Measurements from ENCODE around the gene DOK6.

DOK6 gene

DNA sequence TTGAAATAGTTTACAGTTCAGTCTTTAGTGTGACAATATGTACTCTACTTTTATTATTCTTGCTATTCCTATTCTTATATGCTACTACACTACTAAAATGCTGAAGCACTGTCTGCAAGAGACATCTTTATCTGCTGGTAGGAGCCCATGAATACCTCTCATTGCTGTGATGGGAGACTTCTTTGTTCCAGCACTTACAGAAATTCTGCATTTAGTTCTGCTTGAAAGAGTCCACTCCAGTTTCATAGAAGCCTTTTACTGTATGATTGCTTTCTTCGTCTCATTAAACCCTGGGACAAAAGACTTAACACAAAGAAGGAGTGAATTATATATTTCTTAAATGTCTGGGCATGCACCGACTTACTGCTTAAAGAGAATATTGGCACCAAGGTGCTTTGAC lies 274.3 kb downstream of the DOK6 start:
- DNase-seq (ENCODE audit: insufficient read length, low spot score) = no peak
- FAIRE-seq = no peak
- no peak for TF ChIP-seq POU2F2 (IDR thresholded peaks at IDR 0.05; ENCODE audit: low read depth, low read length)
- TF ChIP-seq TAF1 (IDR thresholded peaks at IDR 0.05; ENCODE audit: low read depth, low read length) = no peak
- TF ChIP-seq POLR2A (IDR thresholded peaks at IDR 0.05; ENCODE audit: low read depth, low read length) = no peak
- TF ChIP-seq POLR2AphosphoS5 (IDR thresholded peaks at IDR 0.05; ENCODE audit: low read depth, low read length) = no peak
- TF ChIP-seq PAX5 (IDR thresholded peaks at IDR 0.05; ENCODE audit: insufficient read depth, low read length, severe bottlenecking) = no peak
- no peak for TF ChIP-seq SPI1 (IDR thresholded peaks at IDR 0.05; ENCODE audit: low read depth, low read length)

DNA sequence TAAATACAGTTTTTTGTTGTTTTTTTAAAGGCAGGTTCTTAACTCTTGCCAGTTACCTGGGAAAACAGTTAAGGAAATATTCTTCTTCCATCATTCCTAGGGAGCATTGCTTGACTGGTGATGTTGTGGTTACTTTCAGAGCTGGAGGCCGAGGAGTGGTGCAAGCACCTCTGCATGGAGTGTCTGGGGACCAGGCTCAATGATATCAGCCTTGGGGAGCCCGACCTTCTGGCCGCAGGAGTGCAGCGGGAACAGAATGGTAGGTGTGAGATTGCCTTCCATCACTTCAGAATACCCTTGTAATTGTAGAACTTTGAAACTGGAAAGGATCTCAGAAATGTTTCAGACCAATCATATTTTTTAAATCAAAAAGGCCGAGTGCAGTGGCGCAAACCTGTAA lies 276.9 kb downstream of the DOK6 start:
- FAIRE-seq = no peak
- DNase-seq (ENCODE audit: insufficient read length, low spot score) = no peak
- TF ChIP-seq TAF1 (IDR thresholded peaks at IDR 0.05; ENCODE audit: low read depth, low read length) (no peak), POU2F2 (IDR thresholded peaks at IDR 0.05; ENCODE audit: low read depth, low read length) (no peak), PAX5 (IDR thresholded peaks at IDR 0.05; ENCODE audit: insufficient read depth, low read length, severe bottlenecking) (no peak), SPI1 (IDR thresholded peaks at IDR 0.05; ENCODE audit: low read depth, low read length) (no peak), POLR2AphosphoS5 (IDR thresholded peaks at IDR 0.05; ENCODE audit: low read depth, low read length) (no peak), POLR2A (IDR thresholded peaks at IDR 0.05; ENCODE audit: low read depth, low read length) (no peak)

DNA sequence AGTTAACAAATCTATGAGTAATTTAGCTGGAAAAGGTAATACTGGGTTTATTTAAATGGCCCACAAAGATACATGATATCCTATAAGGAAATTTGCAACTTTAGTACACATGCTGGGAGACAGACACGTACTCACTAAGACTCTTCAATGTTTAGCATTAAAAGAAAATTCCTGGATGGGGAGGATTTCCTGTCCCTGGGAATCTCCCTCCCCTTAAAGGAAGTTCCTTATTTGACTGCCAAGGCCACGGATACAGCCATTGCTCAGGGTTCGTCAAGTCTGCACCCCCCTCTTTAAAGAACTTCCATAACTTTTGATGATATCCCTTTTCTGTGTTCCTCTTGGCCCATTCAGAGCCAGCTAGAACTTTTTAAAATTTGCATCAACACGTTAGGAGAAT lies 279.4 kb downstream of the DOK6 start:
- DNase-seq (ENCODE audit: insufficient read length, low spot score) (no peak), FAIRE-seq (no peak)

GRCh38 chr18:69683176-69683575 lies 282.5 kb downstream of the DOK6 start:
- DNase-seq (ENCODE audit: insufficient read length, low spot score) = no peak
- no peak for FAIRE-seq
- TF ChIP-seq POLR2A (IDR thresholded peaks at IDR 0.05; ENCODE audit: low read depth, low read length) = no peak
- no peak for TF ChIP-seq TAF1 (IDR thresholded peaks at IDR 0.05; ENCODE audit: low read depth, low read length)
- TF ChIP-seq POU2F2 (IDR thresholded peaks at IDR 0.05; ENCODE audit: low read depth, low read length) = no peak
- TF ChIP-seq SPI1 (IDR thresholded peaks at IDR 0.05; ENCODE audit: low read depth, low read length) = no peak
- TF ChIP-seq POLR2AphosphoS5 (IDR thresholded peaks at IDR 0.05; ENCODE audit: low read depth, low read length) = no peak
- TF ChIP-seq PAX5 (IDR thresholded peaks at IDR 0.05; ENCODE audit: insufficient read depth, low read length, severe bottlenecking) = no peak

More for the DNA sequence above, 279.4 kb downstream of the DOK6 start:
- no peak for TF ChIP-seq PAX5 (IDR thresholded peaks at IDR 0.05; ENCODE audit: insufficient read depth, low read length, severe bottlenecking)

GRCh38 chr18:69684789-69685188 lies 284.1 kb downstream of the DOK6 start:
- no peak for FAIRE-seq
- no peak for TF ChIP-seq SPI1 (IDR thresholded peaks at IDR 0.05; ENCODE audit: low read depth, low read length)
- TF ChIP-seq PAX5 (IDR thresholded peaks at IDR 0.05; ENCODE audit: insufficient read depth, low read length, severe bottlenecking) = no peak
- no peak for TF ChIP-seq POLR2A (IDR thresholded peaks at IDR 0.05; ENCODE audit: low read depth, low read length)
- TF ChIP-seq TAF1 (IDR thresholded peaks at IDR 0.05; ENCODE audit: low read depth, low read length) = no peak
- no peak for TF ChIP-seq POU2F2 (IDR thresholded peaks at IDR 0.05; ENCODE audit: low read depth, low read length)
- TF ChIP-seq POLR2AphosphoS5 (IDR thresholded peaks at IDR 0.05; ENCODE audit: low read depth, low read length) = no peak

GRCh38 chr18:69686861-69687260 lies 286.2 kb downstream of the DOK6 start:
- TF ChIP-seq POLR2A (IDR thresholded peaks at IDR 0.05; ENCODE audit: low read depth, low read length) = no peak
- no peak for TF ChIP-seq POLR2AphosphoS5 (IDR thresholded peaks at IDR 0.05; ENCODE audit: low read depth, low read length)
- no peak for TF ChIP-seq TAF1 (IDR thresholded peaks at IDR 0.05; ENCODE audit: low read depth, low read length)
- TF ChIP-seq POU2F2 (IDR thresholded peaks at IDR 0.05; ENCODE audit: low read depth, low read length) = no peak
- no peak for TF ChIP-seq SPI1 (IDR thresholded peaks at IDR 0.05; ENCODE audit: low read depth, low read length)
- no peak for TF ChIP-seq PAX5 (IDR thresholded peaks at IDR 0.05; ENCODE audit: insufficient read depth, low read length, severe bottlenecking)
- DNase-seq (ENCODE audit: insufficient read length, low spot score) (no peak), FAIRE-seq (no peak)

More at GRCh38 chr18:69684789-69685188, 284.1 kb downstream of the DOK6 start:
- DNase-seq (ENCODE audit: insufficient read length, low spot score) = no peak

DNA sequence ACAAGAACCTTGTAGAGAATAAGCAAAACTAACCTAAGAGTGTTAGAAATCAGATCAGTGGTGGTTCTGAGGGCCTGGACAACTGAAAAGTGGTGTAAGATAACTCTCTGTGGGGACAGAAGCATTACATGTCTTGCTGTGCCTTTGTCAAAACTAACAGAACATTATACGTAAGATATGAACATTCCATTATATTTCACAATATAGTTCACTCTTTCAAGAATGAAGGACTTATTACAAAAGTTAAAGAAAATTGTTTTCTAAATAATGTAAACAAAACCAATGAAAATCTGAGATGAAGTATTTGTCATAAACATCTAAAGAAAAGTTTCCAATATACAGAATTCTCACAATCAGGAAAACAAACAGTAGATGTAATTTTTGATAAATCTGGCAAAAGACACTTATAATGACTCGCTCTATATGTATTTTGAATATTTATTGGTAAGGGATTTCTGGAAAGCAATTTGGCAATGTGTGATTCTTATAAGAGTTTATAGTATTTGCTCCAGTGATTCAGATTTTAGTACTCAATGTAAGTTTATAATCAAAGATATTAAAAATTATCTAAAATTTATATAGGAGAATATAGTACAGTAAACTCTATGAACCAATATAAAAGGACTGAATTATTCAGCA lies 288.6 kb downstream of the DOK6 start:
- no peak for FAIRE-seq
- no peak for DNase-seq (ENCODE audit: insufficient read length, low spot score)
- TF ChIP-seq PAX5 (IDR thresholded peaks at IDR 0.05; ENCODE audit: insufficient read depth, low read length, severe bottlenecking) (no peak), SPI1 (IDR thresholded peaks at IDR 0.05; ENCODE audit: low read depth, low read length) (no peak), POU2F2 (IDR thresholded peaks at IDR 0.05; ENCODE audit: low read depth, low read length) (no peak), TAF1 (IDR thresholded peaks at IDR 0.05; ENCODE audit: low read depth, low read length) (no peak), POLR2A (IDR thresholded peaks at IDR 0.05; ENCODE audit: low read depth, low read length) (no peak), POLR2AphosphoS5 (IDR thresholded peaks at IDR 0.05; ENCODE audit: low read depth, low read length) (no peak)

DNA sequence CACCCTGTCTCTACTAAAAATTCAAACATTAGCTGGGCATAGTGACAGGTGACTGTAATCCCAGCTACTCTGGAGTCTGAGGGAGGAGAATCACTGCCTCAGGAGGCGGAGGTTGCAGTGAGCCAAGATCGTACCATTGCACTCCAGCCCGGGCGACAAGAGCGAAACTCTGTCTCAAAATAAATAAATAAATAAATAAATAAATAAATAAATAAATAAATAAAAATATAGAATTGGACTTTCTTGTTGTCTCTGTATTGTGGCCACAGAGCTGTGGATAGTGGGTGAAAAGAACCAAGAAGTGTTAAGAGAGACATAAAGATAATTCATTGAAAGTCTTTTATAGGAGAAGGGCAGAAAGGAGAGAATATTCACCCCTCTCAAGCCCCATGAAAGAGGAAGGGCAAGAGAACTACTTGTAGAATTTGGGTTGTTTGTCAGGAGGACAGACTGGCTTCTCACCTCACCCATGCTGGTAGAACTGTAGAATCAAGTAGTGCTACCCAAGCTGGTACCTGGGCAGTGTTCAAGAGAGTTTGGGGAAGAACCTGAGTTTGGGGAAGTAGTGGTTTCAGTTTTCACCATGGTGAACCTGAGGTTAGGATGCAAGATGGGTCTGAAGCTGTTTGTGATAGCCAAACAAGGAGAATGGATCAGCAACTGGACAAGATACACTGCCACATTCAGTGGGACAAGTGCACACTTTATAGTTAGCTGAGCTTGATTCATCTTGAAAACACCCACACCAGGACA lies 290.5 kb downstream of the DOK6 start:
- TF ChIP-seq POU2F2 (IDR thresholded peaks at IDR 0.05; ENCODE audit: low read depth, low read length) (no peak), TAF1 (IDR thresholded peaks at IDR 0.05; ENCODE audit: low read depth, low read length) (no peak), POLR2A (IDR thresholded peaks at IDR 0.05; ENCODE audit: low read depth, low read length) (no peak), POLR2AphosphoS5 (IDR thresholded peaks at IDR 0.05; ENCODE audit: low read depth, low read length) (no peak), SPI1 (IDR thresholded peaks at IDR 0.05; ENCODE audit: low read depth, low read length) (no peak), PAX5 (IDR thresholded peaks at IDR 0.05; ENCODE audit: insufficient read depth, low read length, severe bottlenecking) (no peak)
- DNase-seq (ENCODE audit: insufficient read length, low spot score) (no peak), FAIRE-seq (no peak)

DNA sequence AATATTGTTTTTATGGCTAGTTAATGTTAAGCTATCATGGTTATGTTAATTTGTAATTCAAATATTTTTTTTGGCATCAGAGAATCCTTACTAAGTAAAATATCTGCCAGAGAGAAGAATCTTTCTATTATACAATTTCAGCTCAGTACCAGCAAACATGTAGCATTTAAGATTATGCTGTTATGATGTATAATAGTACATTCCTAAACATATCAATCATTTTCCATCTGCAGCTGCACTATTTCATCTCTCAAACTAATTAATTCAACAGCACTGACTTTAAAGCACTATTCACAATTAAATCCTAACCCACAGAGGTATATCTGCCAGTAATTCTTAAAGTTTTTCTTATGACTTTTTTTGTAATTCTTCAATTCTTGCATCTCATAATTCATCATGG lies 296.4 kb downstream of the DOK6 start:
- DNase-seq (ENCODE audit: insufficient read length, low spot score) (no peak), FAIRE-seq (no peak)
- no peak for TF ChIP-seq POLR2A (IDR thresholded peaks at IDR 0.05; ENCODE audit: low read depth, low read length)

GRCh38 chr18:69697689-69698088 lies 297.0 kb downstream of the DOK6 start:
- no peak for FAIRE-seq
- TF ChIP-seq TAF1 (IDR thresholded peaks at IDR 0.05; ENCODE audit: low read depth, low read length) (no peak), SPI1 (IDR thresholded peaks at IDR 0.05; ENCODE audit: low read depth, low read length) (no peak)

More at GRCh38 chr18:69697689-69698088, 297.0 kb downstream of the DOK6 start:
- no peak for DNase-seq (ENCODE audit: insufficient read length, low spot score)

Measured in GM12891 (cell line).